ENCODE results near the gene SGCD.
A peak's percentile ranks its signal among the peaks of the same experiment; 100 is the strongest.

The SGCD gene

DNA sequence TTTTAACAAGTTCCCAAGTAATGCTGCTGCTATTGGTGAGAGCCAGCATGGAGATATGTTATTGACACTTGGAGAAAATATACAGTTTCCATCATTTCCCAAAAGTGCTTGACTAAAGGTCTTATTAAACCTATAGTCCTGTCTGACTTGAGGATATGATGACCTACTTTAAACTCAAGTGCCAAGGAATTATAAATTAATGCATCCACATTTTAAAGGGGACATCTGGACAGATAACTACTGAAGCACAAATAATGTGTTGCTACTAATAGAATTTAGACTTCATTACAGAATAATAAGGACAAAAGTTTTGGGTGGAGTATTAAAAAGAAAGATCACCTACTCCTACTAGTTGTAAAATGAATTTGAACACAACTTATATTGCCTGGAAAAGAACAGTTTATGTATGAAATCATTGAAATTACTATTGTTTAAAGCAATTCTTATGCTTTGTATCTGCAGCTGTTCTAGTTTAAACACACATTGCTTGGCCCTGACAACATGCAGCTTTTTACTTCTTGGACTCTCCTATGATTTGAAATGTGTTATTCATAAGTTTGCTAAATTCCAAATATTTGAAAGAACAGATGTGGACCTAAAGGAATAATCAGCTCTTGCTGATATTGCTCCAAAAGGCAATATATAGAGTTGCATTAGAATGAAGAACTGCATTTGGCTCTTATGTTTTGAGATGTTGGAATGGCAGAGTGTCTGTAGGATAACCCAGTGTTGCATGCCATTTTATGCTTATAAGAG lies 73.4 kb downstream of the SGCD start:
- DNase-seq (ENCODE audit: low spot score): no peak

DNA sequence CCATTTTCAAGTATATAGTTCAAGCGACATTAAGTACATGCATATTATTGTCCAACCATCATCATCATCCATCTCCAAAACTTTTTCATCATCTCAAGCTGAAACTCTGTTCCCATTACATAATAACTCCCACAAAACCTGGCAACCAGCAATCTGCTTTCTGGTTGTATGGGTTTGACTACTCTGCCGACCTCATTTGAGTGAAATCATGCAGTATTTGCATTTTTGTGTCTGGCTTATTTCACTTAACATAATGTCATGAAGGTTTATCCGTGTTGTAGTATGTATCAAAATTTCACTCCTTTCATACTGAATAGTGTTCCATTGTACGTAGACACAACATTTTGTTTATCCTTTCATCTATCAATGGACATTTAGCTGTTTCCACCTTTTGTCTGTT lies 74.8 kb downstream of the SGCD start:
- DNase-seq (ENCODE audit: low spot score): no peak

DNA sequence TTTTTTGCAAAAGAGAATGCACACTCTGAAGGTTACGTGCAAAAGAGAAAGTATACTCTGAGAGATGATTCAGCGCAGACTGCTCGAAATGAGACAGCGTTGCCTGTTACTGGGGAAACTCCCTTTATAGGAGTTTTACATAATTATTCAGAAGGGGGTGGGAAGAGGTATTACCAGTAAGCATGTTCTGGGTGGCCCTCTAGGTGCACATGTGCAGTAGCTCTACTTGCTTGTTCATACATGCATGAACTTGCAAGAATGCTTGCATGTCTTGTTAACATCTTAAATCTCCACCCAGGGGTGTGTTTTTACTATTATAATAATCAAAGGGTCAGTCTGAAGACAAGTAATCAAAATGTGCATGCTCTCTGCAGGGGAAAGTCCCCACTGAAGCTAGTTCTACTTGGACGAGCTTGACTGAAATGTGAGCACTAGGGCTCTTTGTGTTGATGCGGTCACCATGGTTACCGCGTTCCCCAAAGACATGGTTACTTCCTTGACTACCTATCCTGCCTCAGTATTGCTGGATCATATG lies 75.5 kb downstream of the SGCD start:
- peak; percentile 15 for DNase-seq (ENCODE audit: low spot score)

DNA sequence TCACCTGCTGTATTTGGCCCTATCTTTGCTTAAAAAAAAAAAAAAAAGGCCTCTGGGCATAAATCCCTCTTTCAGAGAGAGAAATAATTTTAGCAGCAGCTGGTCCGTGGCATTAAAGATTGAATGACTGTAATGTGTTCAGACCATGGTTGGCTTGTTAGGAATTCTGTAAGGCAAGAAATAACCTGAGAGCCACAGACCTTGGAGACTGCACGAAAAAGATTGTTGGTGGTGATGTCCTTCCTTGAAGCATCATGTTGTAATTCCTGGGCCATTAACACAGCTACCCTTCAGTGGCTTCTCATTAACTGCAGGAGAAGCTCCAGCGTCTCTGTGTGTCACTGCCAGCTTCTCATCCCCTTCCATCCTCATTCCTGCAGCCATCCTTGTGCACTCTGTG lies 79.0 kb downstream of the SGCD start:
- DNase-seq (ENCODE audit: low spot score): no peak

DNA sequence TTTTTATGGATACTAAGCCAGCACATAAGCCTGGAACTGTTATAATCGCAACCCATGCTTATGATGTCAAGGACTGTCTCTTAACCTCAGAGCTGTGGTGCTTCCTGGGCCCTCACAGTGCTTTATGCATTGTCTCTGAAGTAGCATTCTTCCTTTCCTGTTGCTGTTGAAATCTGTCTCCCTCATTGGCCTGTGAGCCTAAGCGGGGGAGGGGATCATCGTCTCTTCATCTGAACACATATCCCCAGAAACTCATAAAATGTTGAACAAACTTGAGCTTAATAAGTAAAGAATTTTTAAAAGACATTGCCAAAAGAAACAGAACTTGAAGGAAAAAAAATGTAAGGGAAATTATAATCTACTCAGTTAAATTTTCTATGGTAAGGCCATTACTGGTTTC lies 80.3 kb downstream of the SGCD start:
- DNase-seq (ENCODE audit: low spot score): no peak

DNA sequence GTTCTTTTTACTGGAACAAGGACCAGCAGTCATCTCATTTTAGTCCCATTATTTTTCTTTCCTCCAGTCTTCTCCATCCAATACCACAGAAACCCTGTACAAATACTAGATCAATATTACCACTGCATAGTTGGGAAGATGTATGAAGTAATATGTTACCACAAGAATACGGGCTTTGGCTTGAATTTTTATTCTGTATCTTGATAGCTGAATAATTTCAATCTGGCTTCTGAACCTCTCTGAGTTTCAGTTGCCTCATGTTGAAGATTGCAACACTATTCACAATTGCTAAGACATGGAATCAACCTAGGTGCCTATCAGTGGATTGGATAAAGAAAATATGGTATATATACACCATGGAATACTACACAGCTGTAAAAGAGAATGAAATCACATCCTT lies 82.9 kb downstream of the SGCD start:
- DNase-seq (ENCODE audit: low spot score): no peak

DNA sequence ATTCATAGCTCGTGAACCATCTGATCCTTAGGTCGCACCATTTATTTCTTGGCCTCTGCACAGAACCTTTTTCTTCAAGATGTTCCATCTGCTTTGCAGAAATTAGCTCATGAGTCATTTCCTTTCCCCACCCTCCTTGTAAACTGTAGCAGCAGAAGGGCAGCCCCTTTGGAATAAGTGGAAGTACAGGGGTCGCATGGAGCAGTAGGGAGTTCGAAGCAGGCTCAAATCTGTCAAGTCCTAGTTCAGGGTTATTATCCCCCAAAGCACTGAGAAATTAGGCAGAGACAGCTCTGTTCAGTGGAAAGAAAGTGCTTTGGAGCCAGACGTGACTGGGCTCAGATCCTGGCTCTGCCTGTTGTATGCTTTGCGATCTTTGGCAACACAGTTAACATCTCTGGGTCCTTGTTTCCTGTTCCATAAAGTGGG lies 84.2 kb downstream of the SGCD start:
- no peak for DNase-seq (ENCODE audit: low spot score)

DNA sequence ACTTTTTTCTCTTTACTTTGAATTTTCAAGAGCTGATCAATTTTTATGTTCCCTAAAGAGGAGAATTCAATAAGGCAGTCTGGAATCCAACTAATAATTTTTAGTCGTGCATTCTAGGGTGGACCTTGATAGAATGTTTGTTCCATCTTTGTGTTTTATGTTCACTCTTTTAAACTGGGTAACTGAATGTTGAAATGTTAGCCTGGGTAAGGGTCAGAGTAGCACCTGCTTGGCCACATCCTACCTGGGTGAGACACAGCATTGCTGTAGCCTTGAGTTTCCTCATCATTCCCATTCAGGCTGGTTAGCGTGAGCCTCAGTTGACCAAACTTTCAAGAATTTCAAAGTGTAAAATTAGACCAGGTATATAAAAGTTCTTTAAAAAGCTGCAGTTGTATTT lies 85.0 kb downstream of the SGCD start:
- no peak for DNase-seq (ENCODE audit: low spot score)

DNA sequence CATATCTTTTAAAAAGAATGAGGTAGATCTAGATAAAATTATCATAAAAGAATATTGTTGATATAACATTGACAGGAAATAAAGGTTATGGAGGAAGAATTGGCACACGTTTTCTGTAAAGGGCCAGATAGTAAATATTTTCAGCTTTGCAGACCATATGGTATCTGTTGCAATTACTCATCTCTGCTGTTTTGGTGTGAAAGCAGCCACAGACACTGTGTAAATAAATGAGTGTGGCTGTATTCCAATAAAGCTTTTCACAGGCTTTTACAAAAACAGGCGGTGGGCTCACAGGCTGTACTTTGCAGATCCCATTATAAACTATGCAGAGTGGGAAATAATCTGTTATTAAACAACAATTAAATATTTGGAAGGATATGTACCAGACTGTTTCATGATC lies 87.4 kb downstream of the SGCD start:
- DNase-seq (ENCODE audit: low spot score): no peak

DNA sequence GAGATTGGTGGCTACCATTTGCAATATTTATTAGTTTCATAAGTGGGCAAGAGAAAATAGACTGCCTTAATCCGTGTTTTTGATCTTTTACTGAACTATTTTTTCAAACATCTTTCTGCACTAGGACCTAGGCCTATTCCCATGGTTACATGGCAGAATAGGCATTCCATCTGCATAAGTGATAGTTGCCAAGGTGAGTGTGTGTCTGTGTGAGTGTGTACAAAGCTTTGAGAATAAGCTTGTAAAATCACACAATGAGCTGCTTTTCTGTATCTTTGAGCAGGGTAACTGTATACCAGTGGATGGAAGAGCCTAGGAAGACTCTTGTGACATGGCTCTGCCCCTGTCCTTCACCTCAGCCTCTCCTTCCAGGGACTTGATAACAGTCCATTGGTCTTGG lies 92.7 kb downstream of the SGCD start:
- DNase-seq (ENCODE audit: low spot score): no peak

DNA sequence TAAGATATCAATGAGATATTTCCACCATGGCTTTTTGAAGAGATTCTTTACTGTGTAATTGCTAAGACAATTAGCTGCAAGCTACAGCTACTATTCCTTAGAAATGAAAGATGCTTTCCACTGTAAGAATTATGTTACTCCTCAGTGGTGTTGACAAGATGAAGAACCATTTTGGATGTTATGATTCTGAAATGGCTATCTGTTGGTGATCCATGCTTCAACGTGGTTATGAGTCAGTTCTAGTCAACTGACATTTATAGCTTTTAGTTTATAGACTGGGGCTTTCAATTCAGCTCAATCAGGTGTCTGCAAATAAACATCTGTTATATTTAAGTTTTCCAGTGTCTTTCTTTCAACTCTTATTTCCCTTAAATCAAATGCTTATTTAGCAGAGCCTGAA lies 93.7 kb downstream of the SGCD start:
- DNase-seq (ENCODE audit: low spot score): no peak

DNA sequence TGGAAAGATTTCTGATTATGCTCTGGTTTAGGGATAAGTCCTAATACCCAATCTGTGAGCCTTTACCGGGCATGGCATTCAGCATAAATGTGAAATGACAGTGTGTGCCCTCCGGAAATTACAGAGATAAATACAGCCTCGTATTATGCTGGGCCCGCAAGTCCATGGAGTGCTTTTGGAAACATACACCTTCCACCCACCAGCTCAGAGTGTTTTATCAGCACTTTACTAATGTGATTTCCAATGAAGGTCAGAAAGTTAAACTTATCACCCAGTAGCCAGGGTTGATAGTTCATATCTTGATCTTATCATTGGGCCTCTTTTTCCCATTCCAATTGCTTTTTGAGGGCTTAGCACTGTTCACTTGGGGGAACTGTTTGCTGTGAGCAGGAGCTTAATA lies 94.8 kb downstream of the SGCD start:
- DNase-seq (ENCODE audit: low spot score): no peak

DNA sequence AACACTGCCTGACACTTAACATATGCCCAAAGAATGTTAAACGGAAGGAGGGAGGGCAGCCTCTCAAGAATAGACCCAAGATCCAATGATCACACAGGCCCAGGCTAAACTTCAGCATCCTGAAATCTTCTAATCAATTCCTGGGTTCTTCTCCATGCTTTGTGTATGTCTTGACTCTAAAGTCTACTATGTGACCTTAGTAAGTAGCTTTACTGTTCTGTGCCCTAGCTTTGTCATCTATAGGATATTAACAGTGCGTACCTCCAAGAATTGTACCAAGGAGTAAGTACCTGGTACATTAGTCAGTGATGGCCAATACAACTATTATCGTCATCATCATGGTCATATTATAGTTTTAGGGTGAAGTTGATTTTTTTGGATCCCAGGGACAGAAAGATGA lies 96.6 kb downstream of the SGCD start:
- DNase-seq (ENCODE audit: low spot score): no peak

DNA sequence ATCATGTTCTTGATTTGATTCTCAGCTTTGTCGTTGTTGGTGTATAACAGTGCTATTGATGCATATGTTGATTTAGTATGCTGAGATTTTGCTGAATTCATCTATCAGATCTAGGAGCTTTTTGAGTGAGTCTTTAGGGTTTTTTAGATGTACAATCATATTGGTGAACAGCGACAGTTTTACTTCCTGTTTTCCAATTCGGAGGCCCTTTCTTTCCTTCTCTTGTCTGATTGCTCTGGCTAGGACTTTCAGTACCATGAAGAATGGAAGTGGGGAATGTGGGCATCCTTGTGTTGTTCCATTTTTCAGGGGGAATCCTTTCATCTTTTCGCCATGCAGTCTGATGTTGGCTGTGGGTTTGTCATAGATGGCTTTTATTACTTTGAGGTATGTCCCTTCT lies 100.4 kb downstream of the SGCD start:
- no peak for DNase-seq (ENCODE audit: low spot score)

DNA sequence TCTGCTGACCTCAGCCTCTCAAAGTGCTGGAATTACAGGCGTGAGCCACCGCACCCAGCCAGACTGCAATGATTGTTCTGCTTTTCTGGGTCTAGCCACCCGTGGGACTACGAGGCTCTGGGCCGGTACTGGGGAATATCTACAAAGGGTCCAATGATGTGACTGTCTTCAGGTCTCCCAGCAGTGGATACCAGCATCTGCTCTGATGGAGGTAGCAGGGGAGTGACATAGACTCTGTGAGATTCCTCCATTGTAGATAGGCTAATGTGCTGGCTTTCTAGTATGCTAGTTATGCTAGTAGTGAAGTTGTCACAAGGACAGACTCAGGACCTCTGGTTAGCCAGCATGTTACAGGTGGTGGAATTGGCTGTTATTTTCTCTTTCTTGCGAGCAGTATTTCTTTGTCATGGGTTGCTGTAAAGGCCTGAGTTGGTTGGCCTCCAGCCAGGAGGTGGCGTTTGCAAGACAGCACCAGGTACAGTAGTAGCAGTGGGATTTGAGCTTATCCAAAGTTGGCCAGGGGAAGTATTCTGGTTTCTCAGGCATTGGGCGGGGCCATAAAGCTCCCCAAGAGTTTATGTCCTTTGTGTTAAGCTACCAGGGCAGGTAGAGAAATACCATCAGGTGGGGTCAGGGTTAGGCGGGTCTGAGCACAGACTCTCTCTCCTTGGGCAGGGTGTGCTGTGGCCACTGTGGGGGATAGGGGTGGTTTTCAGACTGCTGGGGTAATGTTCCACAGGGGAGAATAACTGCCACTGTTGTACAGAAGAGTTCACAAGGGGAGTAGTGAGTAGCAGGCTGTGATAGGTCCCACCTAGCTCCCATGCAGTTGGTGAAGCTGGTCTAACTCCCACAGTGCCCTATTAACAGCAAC lies 105.2 kb downstream of the SGCD start:
- no peak for DNase-seq (ENCODE audit: low spot score)

DNA sequence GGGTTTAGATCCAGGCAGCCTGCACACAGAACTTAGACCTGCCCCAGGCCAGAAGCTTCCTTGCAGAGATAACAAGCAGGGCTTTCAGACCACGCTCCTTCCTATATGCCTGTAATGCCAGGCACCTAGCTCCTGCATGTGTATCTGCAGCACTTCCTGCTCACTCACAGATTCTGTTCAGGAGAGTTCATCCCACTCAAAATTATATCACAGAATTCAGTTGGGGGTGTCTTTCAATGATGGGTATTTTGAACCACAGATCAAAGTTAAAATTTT lies 105.8 kb downstream of the SGCD start:
- peak; percentile 21 for DNase-seq (ENCODE audit: low spot score)

DNA sequence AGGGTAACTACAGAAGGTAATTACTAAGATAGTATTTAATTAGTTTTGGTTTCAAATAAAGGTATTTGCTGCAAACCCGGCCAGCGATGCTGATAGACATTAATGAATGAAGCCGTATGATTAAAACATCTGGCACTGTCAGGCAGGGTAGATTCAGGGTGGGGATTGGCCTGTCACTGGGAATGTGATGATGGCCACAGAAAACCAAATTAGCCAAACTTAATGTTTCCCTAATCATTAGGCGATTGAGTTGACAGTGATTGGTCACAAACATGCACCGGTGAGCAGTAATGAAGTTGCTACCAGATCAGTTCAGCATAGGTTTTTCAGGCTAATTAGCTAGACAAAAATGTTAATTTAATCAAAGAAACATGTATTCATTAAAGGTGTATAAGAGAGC lies 107.5 kb downstream of the SGCD start:
- no peak for DNase-seq (ENCODE audit: low spot score)

DNA sequence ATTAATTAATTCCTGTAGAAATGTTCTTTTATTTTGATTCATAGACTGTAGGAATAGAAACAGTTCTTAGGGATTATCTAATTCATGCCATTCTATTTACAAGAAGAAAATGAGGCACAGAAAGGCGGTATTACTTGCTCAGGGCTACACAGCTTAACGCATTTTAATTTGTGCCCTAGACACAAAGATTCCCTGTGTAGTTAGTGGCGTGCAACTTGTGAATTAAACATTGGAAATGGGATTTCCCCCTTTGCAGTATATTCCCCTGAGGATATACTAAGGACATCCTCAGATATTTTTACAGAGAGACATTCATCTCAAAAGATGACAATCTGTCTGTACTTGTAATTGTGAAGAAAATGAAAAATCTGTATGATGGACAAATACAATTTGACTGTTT lies 108.1 kb downstream of the SGCD start:
- DNase-seq (ENCODE audit: low spot score): no peak

DNA sequence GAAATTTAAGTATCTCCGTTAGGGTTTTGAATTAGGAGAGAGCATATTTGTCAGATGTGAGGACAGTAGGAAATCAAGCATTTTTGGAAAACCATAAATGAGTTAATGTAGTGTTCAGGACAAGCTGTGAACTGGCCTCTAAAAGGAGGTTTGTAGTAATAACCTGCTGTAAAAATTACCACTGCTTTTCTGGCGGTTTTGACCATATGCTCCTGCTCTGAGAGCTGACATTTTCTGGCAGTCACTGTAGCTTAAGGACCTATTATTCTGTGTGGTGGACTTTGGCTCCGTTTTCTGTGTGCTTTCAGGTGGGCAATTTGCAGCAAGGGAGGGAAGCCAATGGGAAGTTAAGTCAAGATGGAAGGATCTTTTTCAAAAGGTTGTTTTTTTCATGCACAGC lies 111.1 kb downstream of the SGCD start:
- no peak for DNase-seq (ENCODE audit: low spot score)

DNA sequence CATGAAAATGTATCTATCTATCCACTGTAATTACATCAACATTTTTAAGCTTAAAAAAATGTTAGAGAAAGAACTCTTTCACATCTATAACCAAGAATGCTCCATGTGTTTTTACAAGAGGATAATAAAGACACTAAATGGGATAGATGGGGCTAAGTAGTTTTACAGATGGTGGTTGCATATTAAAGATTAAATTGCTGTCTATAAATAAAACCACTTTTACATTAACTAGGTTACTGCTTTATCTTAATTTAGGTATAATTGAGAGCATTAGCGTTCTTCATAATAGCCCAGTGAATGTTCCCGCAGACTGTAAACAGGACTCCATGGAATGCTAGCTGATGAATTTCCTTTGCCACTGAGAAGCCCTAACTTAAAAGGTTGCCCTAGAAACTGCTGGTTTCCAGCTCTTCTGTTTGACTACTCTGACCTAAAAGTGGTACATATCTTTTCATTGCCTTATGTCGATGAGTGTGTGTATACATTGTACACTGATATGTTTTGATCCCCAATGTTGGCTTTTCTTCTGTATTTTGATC lies 117.9 kb downstream of the SGCD start:
- no peak for DNase-seq (ENCODE audit: low spot score)

DNA sequence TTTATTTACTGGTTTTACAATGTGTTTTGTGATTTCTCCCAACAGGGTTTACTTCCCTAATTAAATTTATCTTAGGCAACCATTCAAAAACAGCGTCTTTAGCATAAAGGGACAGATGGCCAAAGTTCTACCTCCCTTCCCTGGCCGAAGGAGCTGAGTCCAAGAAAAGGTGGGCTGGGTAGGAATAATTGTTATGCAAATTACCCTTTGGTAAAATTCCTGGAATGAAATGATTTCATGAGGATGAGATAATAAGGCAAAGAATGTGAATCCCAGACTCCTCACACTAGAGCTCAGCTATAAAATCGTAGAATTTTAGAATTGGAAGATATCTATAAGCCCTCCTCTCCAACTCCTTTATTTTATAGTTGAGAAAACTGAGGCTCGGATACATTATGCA lies 119.6 kb downstream of the SGCD start:
- DNase-seq (ENCODE audit: low spot score): no peak

DNA sequence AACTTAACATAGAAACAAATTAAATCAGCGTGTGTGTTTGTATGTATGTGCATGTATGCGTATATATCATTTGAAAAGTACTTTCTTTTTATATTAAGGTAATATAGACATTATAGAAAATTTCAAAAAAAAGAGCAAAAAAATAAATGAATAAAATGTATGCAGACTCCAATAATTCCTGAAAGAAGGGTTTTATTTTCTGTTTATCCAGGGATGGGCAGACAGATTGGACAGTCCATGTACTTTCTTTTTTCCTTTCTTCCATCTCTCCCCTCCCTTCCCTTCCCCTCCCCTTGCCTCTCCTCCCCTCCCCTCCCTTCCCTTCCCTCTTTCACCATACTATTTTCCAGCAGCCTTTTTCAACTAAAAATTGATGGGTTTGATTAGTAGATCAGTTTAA lies 123.8 kb downstream of the SGCD start:
- DNase-seq (ENCODE audit: low spot score): no peak

DNA sequence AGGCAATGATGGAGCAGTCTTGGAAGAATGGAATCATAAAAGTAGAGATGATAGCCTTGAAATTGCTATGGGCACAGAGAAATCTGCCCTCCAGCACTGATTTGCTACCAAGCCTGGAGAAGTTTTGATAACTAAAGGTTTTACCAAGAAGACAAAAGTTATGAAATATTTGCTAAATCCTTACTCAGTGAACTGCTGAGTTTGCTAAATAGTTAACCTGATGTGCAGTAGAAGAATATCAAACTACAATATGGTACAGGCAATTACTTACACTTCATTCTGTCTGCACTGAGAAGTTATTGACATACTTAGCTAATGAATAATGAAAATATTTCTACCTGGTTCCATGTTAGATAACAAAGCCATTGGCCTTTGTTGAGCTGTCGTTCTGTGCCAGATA lies 124.5 kb downstream of the SGCD start:
- DNase-seq (ENCODE audit: low spot score): no peak

All from putamen (tissue), 1 donor.